Measurements from ENCODE around the gene F13B.

Gene F13B

DNA sequence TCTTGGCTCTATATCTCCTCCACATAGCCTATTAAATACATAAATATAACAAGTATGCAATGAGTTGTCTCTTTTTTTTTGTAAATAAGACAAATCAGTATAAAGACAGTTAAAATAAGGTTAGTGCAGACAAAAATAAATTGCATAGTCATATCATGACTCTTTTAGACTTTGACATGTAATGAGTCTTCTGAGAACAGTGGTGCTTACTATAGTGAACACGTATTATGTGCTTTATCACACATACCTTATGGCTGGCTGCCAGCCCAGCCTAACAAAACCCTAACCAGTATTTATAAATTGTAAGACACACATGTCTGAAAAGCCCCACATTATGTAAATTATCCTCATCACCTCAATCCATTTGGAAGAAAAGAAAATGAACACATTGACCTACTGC, 29.1 kb upstream of the F13B start:
- no peak overlapping the region for H3K14ac ChIP-seq (ENCODE audit: low read length)
- no peak overlapping the region for H2AK5ac ChIP-seq (ENCODE audit: low read depth, low read length)
- no peak overlapping the region for H2BK15ac ChIP-seq (ENCODE audit: low read length)
- no peak overlapping the region for H2BK12ac ChIP-seq (ENCODE audit: low read length)
- H3K4ac ChIP-seq (ENCODE audit: low read length), result no peak overlapping the region
- H3K23ac ChIP-seq (ENCODE audit: low read depth, low read length, poor library complexity), result no peak overlapping the region
- no peaks in the 10 kb centered on the region for H3K79me1 ChIP-seq (ENCODE audit: low read depth, low read length)
- H3K36me3 ChIP-seq (replicated peaks in 1 of 2; ENCODE audit: control insufficient read depth in 2 of 2, insufficient read depth in 2 of 2, low read length in 2 of 2), result peaks cover 4 to 88% of the 10 kb centered on the region in 2 donors
- H2BK5ac ChIP-seq (ENCODE audit: low read length), result no peak overlapping the region
- H4K8ac ChIP-seq (ENCODE audit: low read depth, low read length), result no peak overlapping the region
- no peak for DNase-seq (ENCODE audit: low spot score)
- no peaks in the 10 kb centered on the region for H3K27me3 ChIP-seq (ENCODE audit: control insufficient read depth in 3 of 3, insufficient read depth in 3 of 3, low read depth in 1 of 3, low read length in 3 of 3)
- WGBS, 2 donors (ENCODE audit: extremely low coverage in 2 of 2, insufficient read length in 2 of 2, insufficient replicate concordance in 1 of 2), result no CpG with 5 or more reads among the region's 1 CpG
- no peak overlapping the region for H3K9ac ChIP-seq (ENCODE audit: low read depth, low read length, poor library complexity)
- no peak overlapping the region for H3K18ac ChIP-seq (ENCODE audit: low read length)
- no peak overlapping the region for H2AFZ ChIP-seq (ENCODE audit: low read length)
- H4K91ac ChIP-seq (ENCODE audit: low read depth, low read length, poor library complexity), result no peak overlapping the region
- H3K9me3 ChIP-seq (replicated peaks in 1 of 2; ENCODE audit: control insufficient read depth in 2 of 2, insufficient read depth in 1 of 2, low read depth in 1 of 2, low read length in 2 of 2), result no peaks in the 10 kb centered on the region
- no peak overlapping the region for H2BK120ac ChIP-seq (ENCODE audit: low read depth, low read length)
- no peaks in the 10 kb centered on the region for H3K4me1 ChIP-seq (ENCODE audit: control insufficient read depth in 2 of 2, insufficient read depth in 1 of 2, low read depth in 1 of 2, low read length in 2 of 2)
- no peak overlapping the region for H3K4me2 ChIP-seq (ENCODE audit: insufficient read depth, low read length, poor library complexity, severe bottlenecking)
- H3K4me3 ChIP-seq (ENCODE audit: low read length in 2 of 2), result no peak overlapping the region
- H3K27ac ChIP-seq (replicated peaks; ENCODE audit: low read length), result no peak overlapping the region

DNA sequence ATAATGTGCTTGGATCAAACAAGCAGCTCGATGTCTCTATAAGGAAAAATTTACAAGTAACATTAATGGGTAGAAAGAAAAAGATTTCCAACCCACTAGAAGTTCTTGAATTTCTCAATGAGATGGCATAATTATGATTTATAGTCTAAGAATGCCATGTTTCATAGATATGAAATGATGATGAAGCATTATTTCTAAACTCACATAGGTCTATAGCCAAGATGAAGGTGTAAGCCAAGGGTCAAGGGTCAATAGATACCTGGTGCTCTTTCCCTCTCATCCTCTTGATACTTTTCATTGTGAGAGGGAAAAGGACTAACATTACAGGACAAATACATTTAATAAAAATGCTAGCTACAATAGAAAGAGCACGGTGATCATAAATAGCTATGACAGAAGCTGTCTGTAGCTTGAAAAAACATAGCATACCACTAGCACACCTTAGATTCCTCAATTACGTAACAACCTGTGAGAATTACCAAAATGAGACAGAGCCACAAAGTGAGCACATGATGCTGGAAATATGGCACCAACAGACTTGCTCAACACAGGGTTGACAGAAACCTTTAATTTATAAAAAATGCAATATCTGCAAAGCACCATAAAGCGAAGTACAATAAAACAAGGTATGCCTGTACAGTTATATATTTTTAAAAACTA, 26.3 kb upstream of the F13B start:
- DNase-seq (ENCODE audit: low spot score), result no peak
- Histone ChIP-seq H4K91ac (ENCODE audit: low read depth, low read length, poor library complexity) (no peak overlapping the region), H3K14ac (ENCODE audit: low read length) (no peak overlapping the region), H3K27ac (replicated peaks; ENCODE audit: low read length) (no peak overlapping the region), H3K36me3 (replicated peaks in 1 of 2; ENCODE audit: control insufficient read depth in 2 of 2, insufficient read depth in 2 of 2, low read length in 2 of 2) (peaks cover 5 to 99% of the 10 kb centered on the region in 2 donors), H3K9me3 (replicated peaks in 1 of 2; ENCODE audit: control insufficient read depth in 2 of 2, insufficient read depth in 1 of 2, low read depth in 1 of 2, low read length in 2 of 2) (no peaks in the 10 kb centered on the region), H3K4me2 (ENCODE audit: insufficient read depth, low read length, poor library complexity, severe bottlenecking) (no peak overlapping the region), H2AFZ (ENCODE audit: low read length) (no peak overlapping the region), H2BK12ac (ENCODE audit: low read length) (no peak overlapping the region), H3K4me3 (ENCODE audit: low read length in 2 of 2) (no peak overlapping the region), H4K8ac (ENCODE audit: low read depth, low read length) (no peak overlapping the region), H3K27me3 (ENCODE audit: control insufficient read depth in 3 of 3, insufficient read depth in 3 of 3, low read depth in 1 of 3, low read length in 3 of 3) (no peaks in the 10 kb centered on the region), H2BK5ac (ENCODE audit: low read length) (no peak overlapping the region), H3K23ac (ENCODE audit: low read depth, low read length, poor library complexity) (no peak overlapping the region), H2AK5ac (ENCODE audit: low read depth, low read length) (no peak overlapping the region), H2BK120ac (ENCODE audit: low read depth, low read length) (no peak overlapping the region), H2BK15ac (ENCODE audit: low read length) (no peak overlapping the region), H3K18ac (ENCODE audit: low read length) (no peak overlapping the region), H3K4ac (ENCODE audit: low read length) (no peak overlapping the region), H3K4me1 (ENCODE audit: control insufficient read depth in 2 of 2, insufficient read depth in 1 of 2, low read depth in 1 of 2, low read length in 2 of 2) (no peaks in the 10 kb centered on the region), H3K9ac (ENCODE audit: low read depth, low read length, poor library complexity) (no peak overlapping the region), H3K79me1 (ENCODE audit: low read depth, low read length) (no peaks in the 10 kb centered on the region)
- WGBS, 2 donors (ENCODE audit: extremely low coverage in 2 of 2, insufficient read length in 2 of 2, insufficient replicate concordance in 1 of 2), result no CpG with 5 or more reads among the region's 4 CpGs

DNA sequence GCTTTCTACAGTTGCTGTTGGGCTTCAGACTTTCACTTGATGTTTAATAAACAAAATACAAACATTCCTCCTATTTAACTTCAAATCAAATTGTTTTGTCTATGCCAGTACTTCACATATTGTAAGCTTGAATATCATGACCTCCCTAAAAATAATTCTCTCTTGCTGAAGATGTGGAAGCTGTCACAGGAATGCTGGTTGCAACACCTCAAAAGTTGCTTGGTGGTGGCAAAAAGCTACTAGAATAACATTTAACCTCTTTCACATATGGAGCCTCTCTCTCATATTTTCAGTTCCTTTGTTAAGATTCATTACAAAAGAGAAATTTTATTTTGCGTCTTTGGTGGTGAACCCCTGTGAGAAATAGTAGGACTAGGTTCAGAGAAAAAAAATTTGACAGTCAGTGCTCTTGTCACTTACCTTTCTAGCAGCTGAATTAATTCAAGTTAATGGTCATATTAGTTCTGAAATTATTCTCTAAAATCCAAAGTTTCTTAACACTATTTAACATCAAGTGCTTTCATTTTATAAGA, 25.5 kb upstream of the F13B start:
- Histone ChIP-seq H3K9me3 (replicated peaks in 1 of 2; ENCODE audit: control insufficient read depth in 2 of 2, insufficient read depth in 1 of 2, low read depth in 1 of 2, low read length in 2 of 2) (no peaks in the 10 kb centered on the region), H2AFZ (ENCODE audit: low read length) (no peak overlapping the region), H2AK5ac (ENCODE audit: low read depth, low read length) (no peak overlapping the region), H3K36me3 (replicated peaks in 1 of 2; ENCODE audit: control insufficient read depth in 2 of 2, insufficient read depth in 2 of 2, low read length in 2 of 2) (peaks cover 7 to 99% of the 10 kb centered on the region in 2 donors), H3K4me1 (ENCODE audit: control insufficient read depth in 2 of 2, insufficient read depth in 1 of 2, low read depth in 1 of 2, low read length in 2 of 2) (no peaks in the 10 kb centered on the region), H3K9ac (ENCODE audit: low read depth, low read length, poor library complexity) (no peak overlapping the region), H2BK15ac (ENCODE audit: low read length) (no peak overlapping the region), H3K14ac (ENCODE audit: low read length) (no peak overlapping the region), H3K23ac (ENCODE audit: low read depth, low read length, poor library complexity) (no peak overlapping the region), H3K27me3 (ENCODE audit: control insufficient read depth in 3 of 3, insufficient read depth in 3 of 3, low read depth in 1 of 3, low read length in 3 of 3) (no peaks in the 10 kb centered on the region), H2BK120ac (ENCODE audit: low read depth, low read length) (no peak overlapping the region), H3K79me1 (ENCODE audit: low read depth, low read length) (no peaks in the 10 kb centered on the region), H3K18ac (ENCODE audit: low read length) (no peak overlapping the region), H4K91ac (ENCODE audit: low read depth, low read length, poor library complexity) (no peak overlapping the region), H3K4me2 (ENCODE audit: insufficient read depth, low read length, poor library complexity, severe bottlenecking) (no peak overlapping the region), H2BK12ac (ENCODE audit: low read length) (no peak overlapping the region), H3K27ac (replicated peaks; ENCODE audit: low read length) (no peak overlapping the region), H3K4ac (ENCODE audit: low read length) (no peak overlapping the region), H3K4me3 (ENCODE audit: low read length in 2 of 2) (no peak overlapping the region), H4K8ac (ENCODE audit: low read depth, low read length) (no peak overlapping the region), H2BK5ac (ENCODE audit: low read length) (no peak overlapping the region)
- DNase-seq (ENCODE audit: low spot score), result no peak
- no CpG with 5 or more reads among the region's 1 CpG for WGBS, 2 donors (ENCODE audit: extremely low coverage in 2 of 2, insufficient read length in 2 of 2, insufficient replicate concordance in 1 of 2)

DNA sequence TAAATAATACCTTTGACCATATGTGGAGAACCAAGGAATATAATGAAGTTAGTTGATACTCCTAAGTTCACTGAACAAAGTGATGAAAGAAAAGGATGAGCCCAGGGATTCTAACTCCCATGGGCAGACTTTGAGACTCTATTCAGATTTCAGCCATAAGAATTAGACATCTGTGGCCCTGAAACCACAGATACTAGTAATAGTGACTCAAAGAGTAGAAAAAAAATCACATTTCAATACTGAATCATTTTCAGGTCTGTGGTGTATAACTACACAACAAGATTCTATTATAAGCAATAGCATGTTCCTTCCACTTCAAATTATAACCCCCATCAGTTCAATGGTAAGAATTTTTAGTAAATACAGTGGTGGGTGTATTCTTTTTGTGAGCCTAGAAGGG, 16.4 kb upstream of the F13B start:
- Histone ChIP-seq H3K36me3 (replicated peaks in 1 of 2; ENCODE audit: control insufficient read depth in 2 of 2, insufficient read depth in 2 of 2, low read length in 2 of 2) (peaks cover 19 to 71% of the 10 kb centered on the region in 2 donors), H2AFZ (ENCODE audit: low read length) (no peak overlapping the region), H4K8ac (ENCODE audit: low read depth, low read length) (no peak overlapping the region), H2AK5ac (ENCODE audit: low read depth, low read length) (no peak overlapping the region), H3K18ac (ENCODE audit: low read length) (no peak overlapping the region), H2BK15ac (ENCODE audit: low read length) (no peak overlapping the region), H3K9ac (ENCODE audit: low read depth, low read length, poor library complexity) (no peak overlapping the region), H3K9me3 (replicated peaks in 1 of 2; ENCODE audit: control insufficient read depth in 2 of 2, insufficient read depth in 1 of 2, low read depth in 1 of 2, low read length in 2 of 2) (peaks cover 15 to 58% of the 10 kb centered on the region in 2 donors), H3K4me2 (ENCODE audit: insufficient read depth, low read length, poor library complexity, severe bottlenecking) (no peak overlapping the region), H3K23ac (ENCODE audit: low read depth, low read length, poor library complexity) (no peak overlapping the region), H3K4me1 (ENCODE audit: control insufficient read depth in 2 of 2, insufficient read depth in 1 of 2, low read depth in 1 of 2, low read length in 2 of 2) (no peaks in the 10 kb centered on the region), H2BK120ac (ENCODE audit: low read depth, low read length) (no peak overlapping the region), H3K27me3 (ENCODE audit: control insufficient read depth in 3 of 3, insufficient read depth in 3 of 3, low read depth in 1 of 3, low read length in 3 of 3) (no peaks in the 10 kb centered on the region), H2BK5ac (ENCODE audit: low read length) (no peak overlapping the region), H4K91ac (ENCODE audit: low read depth, low read length, poor library complexity) (no peak overlapping the region), H3K14ac (ENCODE audit: low read length) (no peak overlapping the region), H3K4me3 (ENCODE audit: low read length in 2 of 2) (no peak overlapping the region), H3K27ac (replicated peaks; ENCODE audit: low read length) (no peak overlapping the region), H3K79me1 (ENCODE audit: low read depth, low read length) (no peaks in the 10 kb centered on the region), H2BK12ac (ENCODE audit: low read length) (no peak overlapping the region), H3K4ac (ENCODE audit: low read length) (no peak overlapping the region)
- DNase-seq (ENCODE audit: low spot score), result no peak

Measured in neuronal stem cell (in vitro differentiated cells).